Stomach (tissue), 9 donors: ENCODE measurements around the gene MEGF6. TPM values are rescaled to one million over a fixed set of nuclear protein-coding genes. Genes with fewer than 3 reads are reported as not detected.
A peak's percentile ranks its signal among the peaks of the same experiment; 100 is the strongest.

Experiments used
- DNase-seq, 2 donors: peaks; one replicate each; pipeline versions ENCODE4 v3.0.0 to v3.0.0-alpha.2; 2013 to 2019
- H3K27ac ChIP-seq, 5 donors: fragments of 200-600 bp in 4 of 5; sonication (generic) in 4 of 5; one replicate each; pipeline ENCODE4 v1.5.1; 2013 to 2019; ENCODE audit warnings: mild to moderate bottlenecking in 1 of 5, moderate library complexity in 1 of 5
- H3K27me3 ChIP-seq, 3 donors: fragments of 200-600 bp; sonication (generic); one replicate each; pipeline ENCODE4 v1.5.1; 2017 to 2019; ENCODE audit warnings: mixed run types in 1 of 3
- H3K36me3 ChIP-seq, 4 donors: fragments of 200-600 bp; sonication (generic); 1 replicate in 3 of 4; 2 replicates in 1 of 4; pipeline ENCODE4 v1.5.1; 2016 to 2019
- H3K4me1 ChIP-seq, 4 donors: fragments of 200-600 bp; sonication (generic); one replicate each; pipeline ENCODE4 v1.5.1; 2016 to 2019
- H3K4me3 ChIP-seq, 4 donors: fragments of 200-600 bp; sonication (generic) in 3 of 4; one replicate each; pipeline ENCODE4 v1.5.1; 2016 to 2019; ENCODE audit warnings: mild to moderate bottlenecking in 1 of 4
- H3K9me3 ChIP-seq, 4 donors: fragments of 200-600 bp; sonication (generic); one replicate each; pipeline ENCODE4 v1.5.1; 2016 to 2019
- CTCF ChIP-seq, 7 experiments: fragments of 450-650 bp in 4 of 7; fragments of 200-600 bp in 3 of 7; sonication (generic) in 3 of 7; IDR thresholded peaks; one replicate each; pipeline ENCODE4 v1.5.1; 2016 to 2019; ENCODE audit warnings: antibody characterized with exemption in 7 of 7, control low read depth in 2 of 7, mild to moderate bottlenecking in 1 of 7
- EP300 ChIP-seq: sonication (generic); formaldehyde crosslinking; IDR thresholded peaks from one replicate; pipeline ENCODE4 v1.6.1; 2017; ENCODE audit warnings: antibody characterized with exemption
- POLR2A ChIP-seq, 4 donors: fragments of 450-650 bp; IDR thresholded peaks; one replicate each; pipeline ENCODE4 v1.6.1; 2016; ENCODE audit warnings: antibody characterized with exemption in 4 of 4, control low read depth in 2 of 4, mild to moderate bottlenecking in 1 of 4, moderate library complexity in 1 of 4
- POLR2AphosphoS5 ChIP-seq, 3 donors: sonication (generic); formaldehyde crosslinking; IDR thresholded peaks; one replicate each; pipeline ENCODE4 v1.6.1; 2016; ENCODE audit warnings: antibody characterized with exemption in 3 of 3
- WGBS, 5 donors: extraction: QIAGEN DNeasy Blood & Tissue Kit in 3 of 5; methylation state at CpG; one replicate each; pipeline versions ENCODE4 v1.1.5 to v1.1.7; 2013 to 2018; 5-methylcytosine and 5-hydroxymethylcytosine counted together
- intact Hi-C: fragments of 100-400 bp; cut with DNase I; formaldehyde crosslinking; loops from one replicate; pipeline ENCODE4 v1.15.1; 2023; ENCODE audit warnings: low total_unique reads
- polyA plus RNA-seq, 3 donors: library from polyadenylated mRNA; stranded (reverse); fragments of 200-250 nt; gene quantifications; one replicate each; pipeline ENCODE4 v1.2.3, GENCODE V29; 2013
- total RNA-seq, 5 donors: library from RNA; depleted of rRNA; stranded (reverse); fragments of >200 nt; gene quantifications; one replicate each; pipeline versions ENCODE4 v1.1.0 to v1.2.3, GENCODE V29; 2014 to 2016
- donor health status: healthy with polysubstance abuse.
- donor health status: Bipolar disorder and iron deficiency.
- donor health status: healthy.

The MEGF6 gene
- total and polyA plus RNA-seq, 8 donors = 2.6 to 57.2 (median 26.7) TPM

GRCh38 chr1:3617806-3618345 is 6.6 kb upstream of the MEGF6 start:
- Histone ChIP-seq H3K27ac (no peak overlapping the region), H3K27me3 (peaks cover 0 to 3% (median 0%) of the 10 kb centered on the region in 3 donors), H3K4me3 (no peak overlapping the region), H3K36me3 (no peaks in the 10 kb centered on the region), H3K4me1 (peaks cover 3 to 35% (median 14%) of the 10 kb centered on the region in 4 donors), H3K9me3 (no peaks in the 10 kb centered on the region)
- TF ChIP-seq POLR2A (IDR thresholded peaks at IDR 0.05) (no peak), POLR2AphosphoS5 (IDR thresholded peaks at IDR 0.05) (no peak), EP300 (no peak), CTCF (IDR thresholded peaks at IDR 0.05) (no peak)
- 82 to 89% (median 85%) methylated on average over 8 to 18 of the region's 18 CpGs for WGBS, 5 donors
- no peak for DNase-seq
- intact Hi-C loops = loop anchor here (5.0 kb wide), 2 partner anchors 51 to 126 kb away; no protein-coding TSS in a partner anchor

- peaks cover 0 to 13% (median 4%) of the 10 kb centered on the region in 3 donors for H3K27me3 ChIP-seq
- no peaks in the 10 kb centered on the region for H3K36me3 ChIP-seq
- intact Hi-C loops = loop anchor here (5.0 kb wide), 2 partner anchors 50 to 125 kb away; no protein-coding TSS in a partner anchor
- 75 to 86% (median 83%) methylated on average over 8 to 9 of the region's 9 CpGs for WGBS, 5 donors
- TF ChIP-seq POLR2AphosphoS5 (IDR thresholded peaks at IDR 0.05) (no peak), POLR2A (IDR thresholded peaks at IDR 0.05) (no peak), CTCF (IDR thresholded peaks at IDR 0.05) (no peak)
- no peak overlapping the region for H3K27ac ChIP-seq
- H3K4me3 ChIP-seq = no peak overlapping the region
- H3K9me3 ChIP-seq = no peaks in the 10 kb centered on the region
- H3K4me1 ChIP-seq = peaks cover 2 to 30% (median 11%) of the 10 kb centered on the region in 4 donors
- no peak for DNase-seq
These were observed 5.6 kb upstream of the MEGF6 start for GRCh38 chr1:3616861-3617260.

GRCh38 chr1:3614755-3615742 is 3.7 kb upstream of the MEGF6 start:
- peak; percentile 30 to 49 for DNase-seq
- 56 to 62% (median 60%) methylated on average over 17 to 20 of the region's 20 CpGs for WGBS, 5 donors
- H3K4me3 ChIP-seq = no peak overlapping the region
- H3K36me3 ChIP-seq = no peaks in the 10 kb centered on the region
- no peak overlapping the region for H3K27ac ChIP-seq
- no peak for TF ChIP-seq EP300
- peak in 4 of 7 experiments; percentile 38 to 61 (median 48) for TF ChIP-seq CTCF (IDR thresholded peaks at IDR 0.05)
- no peak for TF ChIP-seq POLR2AphosphoS5 (IDR thresholded peaks at IDR 0.05)
- no peak for TF ChIP-seq POLR2A (IDR thresholded peaks at IDR 0.05)
- H3K4me1 ChIP-seq = peaks cover 20 to 34% (median 26%) of the 10 kb centered on the region in 4 donors
- H3K27me3 ChIP-seq = peaks cover 0 to 31% (median 22%) of the 10 kb centered on the region in 3 donors
- no peaks in the 10 kb centered on the region for H3K9me3 ChIP-seq
- intact Hi-C loops = loop anchor here (5.0 kb wide), 2 partner anchors 48 to 123 kb away; no protein-coding TSS in a partner anchor

GRCh38 chr1:3612123-3612522 is 815 bp upstream of the MEGF6 start:
- peaks cover 3 to 60% (median 41%) of the 10 kb centered on the region in 3 donors for H3K27me3 ChIP-seq
- peaks cover 21 to 27% (median 24%) of the 10 kb centered on the region in 4 donors for H3K4me1 ChIP-seq
- 60 to 75% (median 71%) methylated on average over 6 to 7 of the region's 7 CpGs for WGBS, 5 donors
- no peaks in the 10 kb centered on the region for H3K36me3 ChIP-seq
- no peak overlapping the region for H3K27ac ChIP-seq
- intact Hi-C loops = no loop called here
- no peaks in the 10 kb centered on the region for H3K9me3 ChIP-seq
- DNase-seq = no peak
- peak overlapping the region in 2 of 4 donors; percentile 48 to 58 for H3K4me3 ChIP-seq
- no peak for TF ChIP-seq POLR2A (IDR thresholded peaks at IDR 0.05)
- TF ChIP-seq CTCF (IDR thresholded peaks at IDR 0.05) = no peak
- TF ChIP-seq EP300 = no peak
- TF ChIP-seq POLR2AphosphoS5 (IDR thresholded peaks at IDR 0.05) = no peak
